SK-N-SH treated with all-trans-retinoic acid at 6 μM for 48 hours (cell line): Measurements from ENCODE around the gene MRPS22.

Source experiments
- ARNTL ChIP-seq: fragments of 450-650 bp; formaldehyde crosslinking; IDR thresholded peaks from 2 replicates; pipeline ENCODE4 v1.5.0; 2020; ENCODE audit warnings: low read depth, mild to moderate bottlenecking, moderate library complexity, borderline replicate concordance
- BACH2 ChIP-seq: fragments of 250-450 bp; sonication (Bioruptor Pico); IDR thresholded peaks from 2 replicates; pipeline ENCODE4 v1.9.0; 2021; ENCODE audit warnings: mild to moderate bottlenecking, borderline replicate concordance
- ESRRG ChIP-seq: fragments of 250-450 bp; sonication (Bioruptor Pico); IDR thresholded peaks from 2 replicates; pipeline ENCODE4 v1.6.1; 2021; ENCODE audit warnings: mild to moderate bottlenecking
- TOX ChIP-seq: fragments of 250-450 bp; sonication (Bioruptor Pico); IDR thresholded peaks from 2 replicates; pipeline ENCODE4 v1.8.0; 2021; ENCODE audit warnings: mild to moderate bottlenecking, moderate library complexity, borderline replicate concordance
- TF ChIP-seq, protein P1 (sequence below): fragments of 250-450 bp; sonication (Bioruptor Pico); IDR thresholded peaks from 2 replicates; pipeline ENCODE4 v1.8.0; 2020; ENCODE audit warnings: mild to moderate bottlenecking, moderate library complexity, borderline replicate concordance

DNA sequence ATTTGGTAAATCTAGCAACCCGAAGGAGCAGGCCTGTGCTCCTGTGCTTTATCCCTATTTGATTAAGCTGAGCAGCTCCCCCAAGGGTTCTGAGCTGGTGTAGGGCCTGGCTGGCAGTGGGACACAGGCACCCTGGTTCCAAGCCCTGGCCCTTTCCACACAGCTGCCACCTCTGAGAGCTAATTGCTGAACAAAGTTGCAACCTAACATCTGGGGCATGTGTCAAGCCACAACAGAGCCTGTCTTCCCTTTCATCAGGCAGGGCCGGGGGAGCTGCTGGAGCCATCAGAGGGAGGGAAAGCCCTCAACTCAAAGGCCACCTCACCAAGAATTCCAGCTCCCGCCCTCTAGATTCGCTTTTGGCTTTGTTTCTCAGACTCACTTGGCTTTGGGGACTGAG, 17.1 kb upstream of the MRPS22 start:
- TF ChIP-seq ARNTL (CRISPR knock-in tag) (no peak), TOX (CRISPR knock-in tag) (no peak), ESRRG (CRISPR knock-in tag) (no peak), BACH2 (CRISPR knock-in tag) (no peak)
- TF ChIP-seq, protein P1, sequence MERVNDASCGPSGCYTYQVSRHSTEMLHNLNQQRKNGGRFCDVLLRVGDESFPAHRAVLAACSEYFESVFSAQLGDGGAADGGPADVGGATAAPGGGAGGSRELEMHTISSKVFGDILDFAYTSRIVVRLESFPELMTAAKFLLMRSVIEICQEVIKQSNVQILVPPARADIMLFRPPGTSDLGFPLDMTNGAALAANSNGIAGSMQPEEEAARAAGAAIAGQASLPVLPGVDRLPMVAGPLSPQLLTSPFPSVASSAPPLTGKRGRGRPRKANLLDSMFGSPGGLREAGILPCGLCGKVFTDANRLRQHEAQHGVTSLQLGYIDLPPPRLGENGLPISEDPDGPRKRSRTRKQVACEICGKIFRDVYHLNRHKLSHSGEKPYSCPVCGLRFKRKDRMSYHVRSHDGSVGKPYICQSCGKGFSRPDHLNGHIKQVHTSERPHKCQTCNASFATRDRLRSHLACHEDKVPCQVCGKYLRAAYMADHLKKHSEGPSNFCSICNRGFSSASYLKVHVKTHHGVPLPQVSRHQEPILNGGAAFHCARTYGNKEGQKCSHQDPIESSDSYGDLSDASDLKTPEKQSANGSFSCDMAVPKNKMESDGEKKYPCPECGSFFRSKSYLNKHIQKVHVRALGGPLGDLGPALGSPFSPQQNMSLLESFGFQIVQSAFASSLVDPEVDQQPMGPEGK = no peak
